HG02938 (cell line): ENCODE data around the gene SYMPK.
"Not testable (repeated sequence)": the region's sequence is repeated elsewhere in the genome, so short reads cannot be mapped to it uniquely, and the experiment has no call there.

ENCODE experiments used
- ATAC-seq: cut with Tn5 transposase; IDR thresholded peaks from one replicate; pipeline ENCODE4 v1.9.1; 2021; ENCODE audit warnings: mild to moderate bottlenecking, moderate library complexity; ENCODE audit not compliant: unreplicated experiment

Gene SYMPK

GRCh38 chr19:45809643-45810159 is 53.2 kb downstream of the SYMPK start:
- ATAC-seq = no peak

GRCh38 chr19:45805719-45806118 is 57.2 kb downstream of the SYMPK start:
- no peak for ATAC-seq

GRCh38 chr19:45804959-45805230 is 58.1 kb downstream of the SYMPK start:
- no peak for ATAC-seq

GRCh38 chr19:45804140-45804958 is 58.6 kb downstream of the SYMPK start:
- ATAC-seq = no peak

GRCh38 chr19:45801603-45802175 is 61.3 kb downstream of the SYMPK start:
- no peak for ATAC-seq

- no peak for ATAC-seq
These were observed 62.8 kb downstream of the SYMPK start for GRCh38 chr19:45800070-45800553.

GRCh38 chr19:45799541-45799940 is 63.4 kb downstream of the SYMPK start:
- not testable (repeated sequence) for ATAC-seq

- no peak for ATAC-seq
These were observed 63.9 kb downstream of the SYMPK start for GRCh38 chr19:45798995-45799517.

- ATAC-seq = no peak
These were observed 68.3 kb downstream of the SYMPK start for GRCh38 chr19:45794627-45795026.

- ATAC-seq = no peak
These were observed 69.1 kb downstream of the SYMPK start for GRCh38 chr19:45793876-45794275.

GRCh38 chr19:45793178-45793564 is 69.8 kb downstream of the SYMPK start:
- ATAC-seq = no peak

GRCh38 chr19:45792470-45793177 is 70.3 kb downstream of the SYMPK start, which contains the start of gene DMWD:
TSS of gene DMWD (minus strand) at chr19:45792845. CDS start at chr19:45792756, 89 bp downstream.
- ATAC-seq = peak; percentile 82

- ATAC-seq = peak; percentile 30
These were observed 71.0 kb downstream of the SYMPK start for GRCh38 chr19:45791744-45792469.

- ATAC-seq = no peak
These were observed 72.0 kb downstream of the SYMPK start for GRCh38 chr19:45790942-45791341.

GRCh38 chr19:45789035-45789786 is 73.7 kb downstream of the SYMPK start:
- no peak for ATAC-seq

GRCh38 chr19:45786533-45786894 is 76.4 kb downstream of the SYMPK start:
- ATAC-seq = no peak

- no peak for ATAC-seq
These were observed 77.0 kb downstream of the SYMPK start for GRCh38 chr19:45785781-45786532.

- no peak for ATAC-seq
These were observed 77.8 kb downstream of the SYMPK start for GRCh38 chr19:45785097-45785496.

- ATAC-seq = no peak
These were observed 78.9 kb downstream of the SYMPK start for GRCh38 chr19:45784096-45784495.
